GM12878 (cell line): ENCODE measurements around the gene MYCBP. TPM values are rescaled to one million over a fixed set of nuclear protein-coding genes. Genes with fewer than 3 reads are reported as not detected.

ENCODE experiments used
- ATAC-seq: fragments of 200-7000 bp; cut with Tn5 transposase; 3 replicates; pipeline ENCODE4 v1.9.1; 2020; ENCODE audit warnings: mild to moderate bottlenecking, moderate library complexity
- BruUV-seq: library from RNA; stranded (reverse); fragments of 400-500 nt; replicated peaks from 2 replicates; lab custom pipeline; 2021; lab: Mats Ljungman, UMichigan
- CTCF ChIA-PET: fragments of 300-600 bp; sonication (Branson Sonifier 250); formaldehyde crosslinking; extraction: SDS; loops from one replicate; lab custom pipeline; 2021; ENCODE audit warnings: inconsistent platforms; lab: Yijun Ruan, JAX
- POLR2A ChIA-PET: fragments of 350-600 bp; formaldehyde crosslinking; extraction: SDS; loops from one replicate; lab custom pipeline; 2021; ENCODE audit warnings: inconsistent platforms; lab: Charles Lee
- RAD21 ChIA-PET: fragments of 300-600 bp; sonication (Branson Sonifier 250); formaldehyde crosslinking; loops from one replicate; lab custom pipeline; 2023; ENCODE audit warnings: antibody characterized with exemption; ENCODE audit not compliant: unreplicated experiment; lab: Charles Lee
- SMC1A ChIA-PET: fragments of 300-600 bp; sonication (Branson Sonifier 250); formaldehyde crosslinking; loops from one replicate; lab custom pipeline; 2023; ENCODE audit not compliant: unreplicated experiment, uncharacterized antibody; lab: Charles Lee
- DNase-seq: peaks from one replicate; pipeline ENCODE4 v3.0.0-alpha.2; 2011; ENCODE audit warnings: low read depth, low spot score
- FAIRE-seq: peaks from 3 replicates; lab custom pipeline; 2011; peaks lifted over from hg19 to GRCh38; lab: Jason Lieb, UNC
- H2AFZ ChIP-seq: 2 replicates; pipeline ENCODE4 v1.6.0; 2011; ENCODE audit warnings: low read depth, low read length, control low read depth; ENCODE audit not compliant: control insufficient read depth
- H3K27ac ChIP-seq: 2 replicates; pipeline ENCODE4 v1.5.1; 2011; ENCODE audit warnings: control low read depth; ENCODE audit not compliant: control insufficient read depth, insufficient read depth
- H3K27me3 ChIP-seq, 2 experiments: replicated peaks in 1 of 2; 2 replicates each; pipeline versions ENCODE4 v1.6.0 to v1.6.1; 2011; ENCODE audit warnings: low read length in 1 of 2; ENCODE audit not compliant: control insufficient read depth in 2 of 2, insufficient read depth in 2 of 2
- H3K36me3 ChIP-seq, 2 experiments: 2 replicates each; pipeline ENCODE4 v1.5.1; 2011; ENCODE audit warnings: low read length in 1 of 2; ENCODE audit not compliant: control insufficient read depth in 2 of 2, insufficient read depth in 2 of 2
- H3K4me1 ChIP-seq: 2 replicates; pipeline ENCODE4 v1.6.1; 2011; ENCODE audit warnings: mild to moderate bottlenecking, low read length, moderate library complexity, mixed read lengths; ENCODE audit not compliant: control insufficient read depth, insufficient read depth
- H3K4me2 ChIP-seq: 2 replicates; pipeline ENCODE4 v1.6.0; 2011; ENCODE audit warnings: control low read depth; ENCODE audit not compliant: control insufficient read depth, insufficient read depth
- H3K4me3 ChIP-seq: fragments of 200-600 bp; sonication (generic); 2 replicates; pipeline ENCODE4 v1.5.1; 2016
- H3K79me2 ChIP-seq: 2 replicates; pipeline ENCODE4 v1.6.0; 2011; ENCODE audit warnings: low read length; ENCODE audit not compliant: control insufficient read depth, insufficient read depth
- H3K9ac ChIP-seq: 2 replicates; pipeline ENCODE4 v1.8.0; 2011; ENCODE audit warnings: low read length, control low read depth, mixed read lengths; ENCODE audit not compliant: control insufficient read depth, insufficient read depth
- H3K9me3 ChIP-seq: replicated peaks from 3 replicates; pipeline ENCODE4 v1.5.1; 2011; ENCODE audit warnings: mild to moderate bottlenecking, low read length; ENCODE audit not compliant: control insufficient read depth, insufficient read depth
- H4K20me1 ChIP-seq: 2 replicates; pipeline ENCODE4 v1.6.0; 2011; ENCODE audit not compliant: control insufficient read depth, insufficient read depth
- E2F8 ChIP-seq: fragments of 450-650 bp; IDR thresholded peaks from 2 replicates; pipeline ENCODE4 v1.6.1; 2018; ENCODE audit warnings: mild to moderate bottlenecking, low read depth, moderate library complexity; ENCODE audit not compliant: partially characterized antibody
- MEF2A ChIP-seq: IDR thresholded peaks from 2 replicates; pipeline ENCODE4 v1.6.1; 2011; ENCODE audit warnings: low read depth, mild to moderate bottlenecking, low read length, moderate library complexity; ENCODE audit not compliant: insufficient read depth
- SIN3A ChIP-seq: IDR thresholded peaks from 2 replicates; pipeline ENCODE4 v1.6.1; 2012; ENCODE audit warnings: low read depth, low read length, improper control_type of control experiment
- SMARCA5 ChIP-seq: fragments of 450-650 bp; IDR thresholded peaks from 2 replicates; pipeline ENCODE4 v1.6.1; 2017; ENCODE audit warnings: mild to moderate bottlenecking
- ZNF24 ChIP-seq: fragments of 450-650 bp; IDR thresholded peaks from 2 replicates; pipeline ENCODE4 v1.6.1; 2017; ENCODE audit warnings: antibody characterized with exemption, mild to moderate bottlenecking
- WGBS: methylation state at CpG from one replicate; pipeline ENCODE4 v1.1.6; 2016; ENCODE audit warnings: low lambda C conversion rate; ENCODE audit not compliant: insufficient replicate concordance, insufficient coverage; ENCODE audit errors: missing lambda C conversion rate; 5-methylcytosine and 5-hydroxymethylcytosine counted together
- in situ Hi-C: fragments of 300-500 bp; cut with MboI; formaldehyde crosslinking; loops from 9 replicates; pipeline ENCODE4 v1.14.3; 2018; ENCODE audit warnings: mixed read lengths
- intact Hi-C: fragments of 100-400 bp; cut with micrococcal nuclease; formaldehyde crosslinking; loops from one replicate; pipeline ENCODE4 v1.14.2; 2022; ENCODE audit not compliant: unreplicated experiment
- polyA plus RNA-seq, 11 experiments: library from polyadenylated mRNA; depleted of rRNA in 4 of 11; unstranded in 6 of 11; stranded (reverse) in 5 of 11; fragments of >200 nt; fragmentation: Nextera tagmentation in 4 of 11; fragmentation: Illumina TruSeq in 1 of 11; extraction: Ambion mirVana in 4 of 11; extraction: Trizol in 1 of 11; gene quantifications; 1 replicate in 1 of 11; 2 replicates in 10 of 11; pipeline versions ENCODE4 v1.2.1 to v1.2.3, GENCODE V29; 2011 to 2016; ENCODE audit warnings: inconsistent platforms in 2 of 11, missing spikeins in 2 of 11, low read depth in 1 of 11
- total RNA-seq, 4 experiments: library from RNA; depleted of rRNA in 3 of 4; stranded (reverse); fragments of >200 nt in 3 of 4; fragmentation: Illumina TruSeq in 1 of 4; extraction: Trizol in 1 of 4; gene quantifications; 2 replicates each; pipeline versions ENCODE4 v1.2.1 to v1.2.3, GENCODE V29; 2013 to 2021

Gene MYCBP
- total and polyA plus RNA-seq, 10 of the 15 experiments (the other 5 are each of a cell fraction or from before 2014, with no cell fraction given) = 26.1 to 210 (median 43.1) TPM

GRCh38 chr1:38820860-38821259 lies 52.3 kb downstream of the MYCBP start:
- Histone ChIP-seq H4K20me1 (no peaks in the 10 kb centered on the region), H3K4me3 (no peak overlapping the region), H3K36me3 (no peaks in the 10 kb centered on the region), H3K4me2 (no peak overlapping the region), H2AFZ (no peak overlapping the region)
- no peak for ATAC-seq
- RAD21 ChIA-PET = no interaction called here
- FAIRE-seq = no peak
- no peak for DNase-seq
- TF ChIP-seq E2F8 (no peak), ZNF24 (no peak), SIN3A (no peak), MEF2A (no peak), SMARCA5 (no peak)
- TF ChIP-seq, all 136 proteins: peak for 0
- Histone ChIP-seq H3K9ac (no peak overlapping the region), H3K27ac (no peak overlapping the region), H3K79me2 (no peaks in the 10 kb centered on the region), H3K27me3 (no peaks in the 10 kb centered on the region; a peak in 1 of 4 replicates), H3K9me3 (no peaks in the 10 kb centered on the region; the same call in 2 of the 3 replicates), H3K4me1 (no peaks in the 10 kb centered on the region)
- POLR2A ChIA-PET = no interaction called here
- in situ Hi-C loops (no loop called here), intact Hi-C loops (no loop called here)
- CTCF ChIA-PET = interaction anchor here (1.4 to 4.7 kb wide), 3 partner anchors 13 to 795 kb away, joined by 5 to 33 read pairs (median 20); no protein-coding TSS in a partner anchor
- SMC1A ChIA-PET = no interaction called here
- WGBS = 0% methylated on average over 1 of the region's 1 CpG
- no TSS peak for BruUV-seq
